Peyer's patch (tissue), 4 donors: Measurements from ENCODE around the gene FOXL1.

ENCODE experiments used
- CTCF ChIP-seq, 6 experiments: fragments of 450-650 bp in 4 of 6; fragments of 200-600 bp in 2 of 6; sonication (generic) in 1 of 6; IDR thresholded peaks; one replicate each; pipeline ENCODE4 v1.5.1; 2017 to 2019; ENCODE audit warnings: antibody characterized with exemption in 6 of 6, mild to moderate bottlenecking in 3 of 6, moderate library complexity in 1 of 6
- POLR2A ChIP-seq, 2 donors: fragments of 450-650 bp; IDR thresholded peaks; one replicate each; pipeline ENCODE4 v1.5.1; 2017; ENCODE audit warnings: antibody characterized with exemption in 2 of 2, mild to moderate bottlenecking in 2 of 2, moderate library complexity in 2 of 2

- no peak for TF ChIP-seq POLR2A (IDR thresholded peaks at IDR 0.05)
- TF ChIP-seq CTCF (IDR thresholded peaks at IDR 0.05), result no peak
These were observed 390 bp downstream of the FOXL1 start for GRCh38 chr16:86578611-86579267.
